Stimulated activated CD8-positive, alpha-beta memory T cell treated with anti-CD3 and anti-CD28 coated beads, Interleukin-2, amount 100 ng/mL, for 48 hours (primary cell): ENCODE results near the gene KCNK5.

Source experiments
- DNase-seq, 2 donors: peaks; one replicate each; pipeline ENCODE4 v3.0.0-alpha.2; 2020; ENCODE audit warnings: low read depth in 2 of 2

KCNK5 gene

DNA sequence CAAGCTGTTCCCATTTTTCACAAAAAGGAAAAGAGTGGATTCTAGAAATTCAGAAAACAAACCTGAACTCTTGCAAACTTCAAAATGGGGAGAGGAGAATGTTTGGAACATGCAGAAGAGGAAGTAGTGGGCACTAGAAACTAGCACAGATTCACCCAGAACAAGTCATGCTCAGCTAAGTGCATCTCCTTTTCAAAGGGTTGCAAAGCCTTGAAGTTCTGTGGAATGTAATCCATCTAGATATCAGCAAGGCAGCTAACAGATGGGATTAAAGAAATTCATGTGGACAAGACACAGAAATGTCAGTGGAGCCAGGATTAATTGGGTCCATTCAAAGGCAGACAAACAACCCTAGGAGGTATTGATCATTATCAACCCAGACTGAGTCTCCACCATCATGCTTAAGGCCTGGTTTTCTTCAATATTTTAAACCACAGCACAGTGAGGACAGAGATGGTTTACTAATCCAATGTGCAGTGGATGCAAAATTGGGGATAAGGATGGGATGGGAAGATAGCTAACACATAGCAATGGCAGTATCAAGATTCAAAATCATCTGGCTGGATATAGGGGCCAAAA lies 31.3 kb downstream of the KCNK5 start:
- no peak for DNase-seq

DNA sequence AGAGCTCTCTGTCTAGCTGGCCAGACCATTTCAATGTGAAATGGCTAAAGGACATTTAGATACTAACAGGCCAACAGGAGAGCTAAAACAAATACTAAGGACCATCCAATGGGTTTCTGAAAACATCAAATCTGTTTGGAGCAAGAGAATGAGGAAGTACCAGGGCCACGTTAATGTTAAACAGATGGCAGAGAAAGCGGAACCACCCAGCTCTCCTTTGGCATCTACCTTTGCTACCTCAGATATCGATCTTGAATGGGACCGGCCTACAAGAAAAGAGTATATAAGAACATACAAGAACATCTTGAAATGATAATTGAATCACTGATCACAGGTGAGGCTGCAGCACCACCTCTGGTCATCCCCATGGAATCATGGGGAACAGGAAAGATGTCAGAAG lies 31.8 kb downstream of the KCNK5 start:
- no peak for DNase-seq

DNA sequence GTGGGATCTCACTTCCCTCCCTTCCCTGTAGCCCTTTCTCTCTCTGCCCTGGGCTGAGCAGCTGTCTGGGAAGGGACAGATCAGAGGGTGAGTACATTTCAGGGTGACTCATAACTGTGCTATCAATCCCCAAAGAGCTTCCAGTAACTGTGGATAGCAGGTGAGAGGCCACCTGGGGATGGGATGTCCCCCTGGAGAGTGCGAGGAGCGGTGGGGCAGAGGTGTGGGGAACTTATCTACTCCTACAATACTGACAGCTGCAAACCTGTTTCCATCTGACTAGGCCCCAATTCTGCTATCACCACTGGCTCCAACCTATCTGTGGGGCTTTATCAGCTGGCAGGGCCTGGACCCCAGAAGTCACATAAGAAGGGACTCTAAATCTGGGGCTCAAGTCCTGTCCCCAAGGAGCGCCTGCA lies 32.6 kb downstream of the KCNK5 start:
- DNase-seq, result no peak

GRCh38 chr6:39195792-39196385 lies 33.4 kb downstream of the KCNK5 start:
- no peak for DNase-seq

DNA sequence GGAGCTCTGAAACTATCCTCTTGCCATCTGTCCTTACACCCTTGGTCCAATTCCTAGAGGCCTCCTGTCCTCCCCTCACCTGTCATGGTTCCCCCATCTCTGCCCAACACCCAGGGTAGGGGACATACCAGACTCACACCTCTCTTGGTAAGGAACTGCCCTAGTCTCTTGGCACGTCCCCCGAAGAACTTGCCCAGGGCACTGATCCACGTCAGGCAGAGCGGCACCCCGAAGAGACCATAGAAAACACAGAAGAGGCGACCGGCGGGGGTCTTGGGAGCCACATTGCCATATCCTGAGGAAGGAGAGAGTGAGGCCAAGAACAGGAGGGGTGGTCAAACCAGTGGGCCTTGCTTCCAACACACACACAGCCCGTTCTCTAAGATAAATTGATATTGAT lies 34.8 kb downstream of the KCNK5 start:
- no peak for DNase-seq

DNA sequence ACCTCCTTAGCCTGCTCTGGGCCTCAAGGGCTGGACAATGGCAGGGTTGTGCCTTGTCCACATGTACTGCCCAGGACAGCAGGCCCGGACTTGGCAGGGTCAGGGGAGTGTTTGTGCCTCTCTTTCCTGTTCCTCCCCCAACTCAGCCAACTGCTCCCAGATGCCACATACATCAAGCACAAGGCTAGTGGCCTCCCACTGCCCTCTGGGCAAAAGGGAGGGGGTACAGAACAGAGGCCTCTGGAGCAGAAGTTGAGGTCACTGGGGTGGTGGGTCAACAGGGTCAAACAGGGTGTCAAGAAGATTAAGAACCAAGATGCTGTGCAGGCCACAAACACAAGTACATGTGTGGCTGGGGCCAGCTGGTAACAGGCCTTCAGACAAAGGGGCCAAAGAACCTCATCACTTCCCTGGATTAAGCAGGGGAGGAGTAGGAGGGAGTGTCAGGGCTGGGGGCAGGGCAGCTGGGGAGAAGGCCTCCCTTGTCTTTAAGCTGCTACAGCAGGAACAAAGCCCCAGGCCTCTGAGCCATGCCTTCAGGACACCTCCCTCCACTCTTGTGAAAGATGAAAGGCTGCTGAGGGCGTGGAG lies 36.0 kb downstream of the KCNK5 start:
- no peak for DNase-seq

- no peak for DNase-seq
Measured at GRCh38 chr6:39192736-39193135, 36.5 kb downstream of the KCNK5 start.

DNA sequence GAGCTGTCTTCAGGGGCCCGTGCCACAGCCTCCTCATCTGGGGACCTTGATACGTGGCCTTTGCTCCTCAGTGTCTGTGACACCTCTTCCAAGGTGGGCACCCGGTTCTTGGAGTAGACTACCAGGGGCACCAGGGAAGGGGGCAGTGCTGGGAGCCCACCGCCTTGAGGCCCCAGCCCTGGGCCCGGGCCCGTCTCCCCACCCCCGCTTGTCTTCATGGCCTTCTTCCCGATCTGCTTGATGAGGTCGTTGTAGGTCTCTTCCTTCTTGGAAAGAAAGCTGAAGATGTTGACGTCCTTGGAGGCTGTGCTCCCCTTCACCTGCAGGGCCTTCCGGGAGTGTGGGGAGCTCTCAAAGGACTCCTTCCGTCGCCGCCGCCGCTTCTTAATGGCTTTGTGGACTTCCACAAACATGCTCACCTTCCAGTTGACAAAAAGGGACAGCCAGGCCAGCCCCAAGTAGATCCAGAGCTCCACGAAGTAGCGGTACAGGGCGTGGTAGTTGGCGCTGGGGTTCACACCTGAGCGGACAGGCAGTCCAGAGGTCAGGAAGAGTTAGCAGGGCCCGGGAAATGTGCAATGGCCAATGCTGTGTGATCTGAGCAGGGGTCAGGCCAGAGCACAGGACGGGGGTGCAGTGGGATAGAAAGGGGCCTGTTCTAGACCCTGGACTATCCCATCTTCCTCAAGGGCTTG lies 37.9 kb downstream of the KCNK5 start:
- no peak for DNase-seq

- no peak for DNase-seq
Measured at GRCh38 chr6:39190545-39191235, 38.6 kb downstream of the KCNK5 start.

GRCh38 chr6:39189915-39190544 lies 39.2 kb downstream of the KCNK5 start:
- DNase-seq, result peak in 1 of 2 donors; percentile 4

- no peak for DNase-seq
Measured at GRCh38 chr6:39189131-39189530, 40.1 kb downstream of the KCNK5 start.

DNA sequence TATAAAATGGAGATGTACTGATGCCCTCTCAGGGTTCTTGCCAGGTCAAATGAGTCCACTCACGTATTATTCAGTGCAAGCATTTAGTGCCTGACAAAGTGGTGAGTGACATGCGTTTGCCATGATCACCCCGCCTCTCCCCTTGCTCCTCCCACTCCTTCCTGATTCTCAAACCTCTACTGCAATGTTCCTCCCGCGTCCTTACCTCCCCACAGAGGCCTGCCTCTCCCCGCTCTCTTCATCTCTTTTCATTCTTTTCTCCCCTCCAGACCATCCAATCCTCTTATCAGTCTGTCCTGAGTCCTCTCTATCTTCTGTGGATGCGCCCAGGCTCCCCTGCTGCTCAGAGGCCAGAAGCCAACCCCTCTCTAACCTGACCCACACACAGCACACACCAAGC lies 40.7 kb downstream of the KCNK5 start:
- no peak for DNase-seq

DNA sequence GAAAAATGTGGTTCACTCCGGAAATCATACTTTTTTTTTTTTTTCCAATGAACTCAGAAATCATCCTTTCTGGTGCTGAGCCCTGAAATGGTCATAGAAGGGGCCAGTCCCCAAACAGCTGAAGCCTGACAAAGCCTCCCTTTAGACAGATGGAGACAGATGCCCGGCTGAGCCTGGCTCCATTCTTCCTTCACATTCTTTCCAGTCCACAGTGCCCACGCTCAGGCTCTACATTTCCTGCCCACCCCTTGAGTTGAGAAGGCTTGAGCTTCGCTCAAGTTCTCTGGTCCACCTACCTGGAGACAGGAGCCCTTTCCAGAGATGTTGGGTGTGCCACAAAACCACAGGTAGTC lies 41.2 kb downstream of the KCNK5 start:
- no peak for DNase-seq

GRCh38 chr6:39184906-39185580 lies 44.2 kb downstream of the KCNK5 start:
- DNase-seq, result no peak

DNA sequence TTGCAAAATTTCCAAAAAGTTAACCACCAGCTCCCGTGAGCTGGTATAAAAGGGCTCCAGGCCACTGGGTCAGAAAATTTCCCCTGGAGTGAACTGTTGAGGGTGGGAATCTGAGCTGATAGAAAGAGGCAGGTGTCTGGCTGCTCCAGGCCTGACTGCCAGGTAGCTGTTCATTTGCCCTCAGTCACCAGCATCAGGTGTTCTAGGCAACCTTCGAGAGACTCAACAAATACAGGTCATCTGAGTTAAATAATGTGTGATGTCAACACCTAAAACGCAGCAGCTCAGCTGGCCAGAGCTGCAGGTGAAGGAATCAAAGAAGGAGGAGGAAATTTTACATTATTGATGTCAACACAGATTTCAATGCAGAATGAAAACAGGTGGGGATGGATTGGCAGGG lies 46.7 kb downstream of the KCNK5 start:
- no peak for DNase-seq

DNA sequence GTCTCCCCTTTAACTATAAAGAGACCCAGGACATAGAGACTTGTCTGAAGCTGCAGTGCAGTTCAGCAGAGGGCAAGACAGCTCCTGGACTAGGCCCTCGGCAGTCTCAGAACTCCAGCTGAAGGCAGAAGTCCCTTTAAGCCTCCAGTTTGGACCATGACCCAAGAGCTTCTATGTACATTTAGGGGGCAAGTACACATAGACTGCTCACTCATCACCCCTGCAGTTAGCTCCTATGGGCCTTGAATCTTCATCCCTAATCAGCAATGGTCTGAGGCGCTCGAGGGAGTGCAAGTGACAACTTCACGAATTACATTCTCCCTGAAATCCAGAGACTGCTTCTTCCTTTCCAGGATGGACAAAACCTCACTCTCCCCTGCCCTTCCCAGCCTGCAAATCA lies 47.4 kb downstream of the KCNK5 start:
- DNase-seq, result no peak

GRCh38 chr6:39181333-39181732 lies 47.9 kb downstream of the KCNK5 start:
- DNase-seq, result no peak

- DNase-seq, result no peak
Measured at GRCh38 chr6:39178804-39179203, 50.5 kb downstream of the KCNK5 start.

GRCh38 chr6:39178235-39178634 lies 51.0 kb downstream of the KCNK5 start:
- no peak for DNase-seq

GRCh38 chr6:39177130-39177529 lies 52.1 kb downstream of the KCNK5 start:
- DNase-seq, result no peak

DNA sequence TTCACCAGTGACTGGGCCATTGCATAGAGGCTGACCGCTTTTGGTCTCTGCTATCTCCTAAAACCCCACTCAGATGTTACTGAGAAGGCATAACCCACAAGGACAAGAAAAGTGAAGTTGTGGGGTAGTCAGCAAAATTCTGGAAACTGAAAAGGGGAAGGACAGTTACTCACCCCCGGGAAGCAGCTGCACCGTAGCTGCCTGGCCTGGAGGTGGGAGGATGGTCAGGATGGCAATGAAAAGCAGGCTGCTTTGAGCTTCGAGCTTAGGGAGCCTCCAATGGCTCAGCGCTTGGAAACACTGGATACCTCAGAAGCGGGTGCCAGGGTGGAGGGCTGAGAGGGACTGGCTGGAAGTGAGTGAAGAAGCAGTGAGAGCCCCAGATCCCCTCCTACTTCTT lies 56.0 kb downstream of the KCNK5 start:
- DNase-seq, result no peak

GRCh38 chr6:39172377-39172757 lies 56.9 kb downstream of the KCNK5 start:
- no peak for DNase-seq
